H9 (cell line): ENCODE data around the gene CYBRD1. TPM values are rescaled to one million over a fixed set of nuclear protein-coding genes. Genes with fewer than 3 reads are reported as not detected.

ENCODE experiments used
- DNase-seq: peaks from one replicate; pipeline ENCODE4 v3.0.0-alpha.2; 2017
- H2AFZ ChIP-seq: one replicate; pipeline ENCODE4 v1.6.1; 2013; ENCODE audit warnings: mild to moderate bottlenecking, low read length, control low read depth, moderate library complexity
- H2AK5ac ChIP-seq: 2 replicates; pipeline ENCODE4 v1.6.1; 2013; ENCODE audit warnings: low read length, control low read depth, mixed read lengths; ENCODE audit not compliant: insufficient read length
- H2BK120ac ChIP-seq: one replicate; pipeline ENCODE4 v1.6.1; 2013; ENCODE audit warnings: low read depth, mild to moderate bottlenecking, low read length, control low read depth, inconsistent platforms; ENCODE audit not compliant: poor library complexity, severe bottlenecking
- H2BK12ac ChIP-seq: 2 replicates; pipeline ENCODE4 v1.6.1; 2013; ENCODE audit warnings: low read length, control low read depth, mixed read lengths, low read depth; ENCODE audit not compliant: insufficient read length
- H2BK15ac ChIP-seq: 2 replicates; pipeline ENCODE4 v1.6.1; 2013; ENCODE audit warnings: low read depth, low read length, control low read depth
- H2BK20ac ChIP-seq: one replicate; pipeline ENCODE4 v1.6.1; 2013; ENCODE audit warnings: low read depth, mild to moderate bottlenecking, low read length, control low read depth, inconsistent platforms; ENCODE audit not compliant: poor library complexity, severe bottlenecking
- H2BK5ac ChIP-seq: 2 replicates; pipeline ENCODE4 v1.6.1; 2013; ENCODE audit warnings: low read length, control low read depth, mixed read lengths; ENCODE audit not compliant: insufficient read length
- H3K14ac ChIP-seq: 2 replicates; pipeline ENCODE4 v1.6.1; 2013; ENCODE audit warnings: low read length, control low read depth; ENCODE audit not compliant: insufficient read depth
- H3K18ac ChIP-seq: 2 replicates; pipeline ENCODE4 v1.6.1; 2013; ENCODE audit warnings: low read depth, mild to moderate bottlenecking, mixed read lengths, low read length, control low read depth; ENCODE audit not compliant: insufficient read length
- H3K23ac ChIP-seq: 2 replicates; pipeline ENCODE4 v1.6.1; 2013; ENCODE audit warnings: low read length, control low read depth, mixed read lengths, low read depth; ENCODE audit not compliant: insufficient read length
- H3K23me2 ChIP-seq: 2 replicates; pipeline ENCODE4 v1.6.1; 2013; ENCODE audit warnings: low read depth, mild to moderate bottlenecking, mixed read lengths, low read length, control low read depth; ENCODE audit not compliant: insufficient read length, poor library complexity, severe bottlenecking
- H3K27ac ChIP-seq: 2 replicates; pipeline ENCODE4 v1.5.1; 2013; ENCODE audit warnings: low read length, control low read depth, mixed read lengths, low read depth; ENCODE audit not compliant: insufficient read length
- H3K27me3 ChIP-seq: 2 replicates; pipeline ENCODE4 v1.6.1; 2013; ENCODE audit warnings: low read length, control low read depth, inconsistent platforms; ENCODE audit not compliant: insufficient read depth
- H3K4ac ChIP-seq: 2 replicates; pipeline ENCODE4 v1.6.1; 2013; ENCODE audit warnings: low read depth, mild to moderate bottlenecking, control low read depth, inconsistent platforms, low read length, moderate library complexity
- H3K4me1 ChIP-seq: 2 replicates; pipeline ENCODE4 v1.6.1; 2013; ENCODE audit warnings: low read length, control low read depth, inconsistent platforms; ENCODE audit not compliant: insufficient read depth
- H3K4me2 ChIP-seq: 2 replicates; pipeline ENCODE4 v1.6.1; 2013; ENCODE audit warnings: low read length, control low read depth, mixed read lengths; ENCODE audit not compliant: insufficient read length, insufficient read depth
- H3K56ac ChIP-seq: 2 replicates; pipeline ENCODE4 v1.6.1; 2013; ENCODE audit warnings: low read depth, mild to moderate bottlenecking, mixed read lengths, low read length, control low read depth; ENCODE audit not compliant: insufficient read length
- H3K79me1 ChIP-seq: 2 replicates; pipeline ENCODE4 v1.6.1; 2013; ENCODE audit warnings: low read depth, mild to moderate bottlenecking, moderate library complexity, low read length, control low read depth, inconsistent platforms; ENCODE audit not compliant: insufficient read depth, poor library complexity, severe bottlenecking
- H3K79me2 ChIP-seq: 2 replicates; pipeline ENCODE4 v1.6.1; 2013; ENCODE audit warnings: low read length, control low read depth, inconsistent platforms; ENCODE audit not compliant: insufficient read depth
- H3K9ac ChIP-seq: 2 replicates; pipeline ENCODE4 v1.6.1; 2013; ENCODE audit warnings: low read length, control low read depth, mixed read lengths; ENCODE audit not compliant: insufficient read length; ENCODE audit errors: extremely low read depth
- H3K9me3 ChIP-seq: one replicate; pipeline ENCODE4 v1.6.1; 2013; ENCODE audit warnings: low read depth, low read length, inconsistent platforms; ENCODE audit not compliant: control insufficient read depth
- H3T11ph ChIP-seq: one replicate; pipeline ENCODE4 v1.6.1; 2013; ENCODE audit warnings: mild to moderate bottlenecking, low read length, control low read depth, inconsistent platforms
- H4K20me1 ChIP-seq: one replicate; pipeline ENCODE4 v1.6.1; 2013; ENCODE audit not compliant: control insufficient read depth, insufficient read length, insufficient read depth
- H4K5ac ChIP-seq: 2 replicates; pipeline ENCODE4 v1.6.1; 2013; ENCODE audit warnings: low read depth, mild to moderate bottlenecking, mixed read lengths, low read length, control low read depth; ENCODE audit not compliant: insufficient read length
- H4K8ac ChIP-seq: replicated peaks from 2 replicates; pipeline ENCODE4 v1.6.1; 2013; ENCODE audit warnings: low read length, control low read depth, mixed read lengths, low read depth; ENCODE audit not compliant: insufficient read length
- H4K91ac ChIP-seq: 2 replicates; pipeline ENCODE4 v1.6.1; 2013; ENCODE audit warnings: low read depth, mild to moderate bottlenecking, moderate library complexity, mixed read lengths, low read length, control low read depth; ENCODE audit not compliant: insufficient read length
- H3K27ac Mint-ChIP-seq, 3 experiments: 2 replicates in 2 of 3; 3 replicates in 1 of 3; pipeline ENCODE4 v1.8.0; 2020 to 2021; ENCODE audit warnings: mixed read lengths in 3 of 3, mild to moderate bottlenecking in 1 of 3, moderate library complexity in 1 of 3
- H3K27me3 Mint-ChIP-seq: 2 replicates; pipeline ENCODE4 v1.8.0; 2021; ENCODE audit warnings: low read depth, mild to moderate bottlenecking, moderate library complexity, mixed read lengths
- H3K36me3 Mint-ChIP-seq, 3 experiments: 2 replicates in 2 of 3; 3 replicates in 1 of 3; pipeline ENCODE4 v1.8.0; 2020 to 2021; ENCODE audit warnings: low read depth in 3 of 3, mixed read lengths in 3 of 3; ENCODE audit not compliant: insufficient read depth in 1 of 3
- H3K4me1 Mint-ChIP-seq, 2 experiments: 2 replicates each; pipeline ENCODE4 v1.8.0; 2020; ENCODE audit warnings: mixed read lengths in 2 of 2
- H3K4me3 Mint-ChIP-seq, 2 experiments: 2 replicates in 1 of 2; 3 replicates in 1 of 2; pipeline ENCODE4 v1.8.0; 2020 to 2021; ENCODE audit warnings: mild to moderate bottlenecking in 2 of 2, mixed read lengths in 2 of 2, moderate library complexity in 1 of 2
- H3K9me3 Mint-ChIP-seq, 2 experiments: 2 replicates in 1 of 2; 3 replicates in 1 of 2; pipeline ENCODE4 v1.8.0; 2020; ENCODE audit warnings: mild to moderate bottlenecking in 2 of 2, mixed read lengths in 2 of 2, moderate library complexity in 1 of 2
- CTCF ChIP-seq: fragments of 200-600 bp; sonication (generic); conservative IDR thresholded peaks from 3 replicates; pipeline ENCODE4 v1.8.0; 2021; ENCODE audit warnings: antibody characterized with exemption, mild to moderate bottlenecking
- total RNA-seq: library from RNA; stranded (reverse); gene quantifications from 2 replicates; pipeline ENCODE4 v1.2.1, GENCODE V29; 2021

Gene CYBRD1
- total RNA-seq, 1 experiment from 2014 or later, result 3.6 TPM

GRCh38 chr2:171550613-171551012 lies 28.3 kb downstream of the CYBRD1 start:
- TF ChIP-seq CTCF, result no peak
- Mint-ChIP-seq H3K4me3 (no peak overlapping the region), H3K9me3 (no peaks in the 10 kb centered on the region), H3K27ac (no peak overlapping the region), H3K36me3 (peaks cover 0 to 4% (median 2%) of the 10 kb centered on the region in 3 experiments; a peak in 3 of 7 replicates), H3K4me1 (no peaks in the 10 kb centered on the region), H3K27me3 (no peaks in the 10 kb centered on the region)
- Histone ChIP-seq H3K4ac (no peak overlapping the region), H2AK5ac (no peak overlapping the region), H3K9me3 (no peaks in the 10 kb centered on the region), H3K14ac (no peak overlapping the region), H3K9ac (no peak overlapping the region), H3K23me2 (no peaks in the 10 kb centered on the region), H3K79me2 (no peaks in the 10 kb centered on the region), H2BK12ac (no peak overlapping the region), H2AFZ (no peak overlapping the region), H3K56ac (no peak overlapping the region), H4K8ac (no peak overlapping the region), H3K4me1 (no peaks in the 10 kb centered on the region), H3K27ac (no peak overlapping the region), H3K27me3 (no peaks in the 10 kb centered on the region), H4K20me1 (no peaks in the 10 kb centered on the region), H3K4me2 (no peak overlapping the region), H4K5ac (no peak overlapping the region), H2BK20ac (no peak overlapping the region), H3T11ph (no peak overlapping the region), H2BK5ac (no peak overlapping the region), H4K91ac (no peak overlapping the region), H3K79me1 (no peaks in the 10 kb centered on the region), H3K23ac (no peak overlapping the region), H2BK15ac (no peak overlapping the region), H3K18ac (no peak overlapping the region), H2BK120ac (no peak overlapping the region)
- DNase-seq, result no peak
